GM21360 (cell line): ENCODE measurements around the gene ZNF518B.

Source experiments
- ATAC-seq: cut with Tn5 transposase; IDR thresholded peaks from one replicate; pipeline ENCODE4 v1.9.1; 2021; ENCODE audit warnings: mild to moderate bottlenecking, moderate library complexity; ENCODE audit not compliant: unreplicated experiment

ZNF518B gene

DNA sequence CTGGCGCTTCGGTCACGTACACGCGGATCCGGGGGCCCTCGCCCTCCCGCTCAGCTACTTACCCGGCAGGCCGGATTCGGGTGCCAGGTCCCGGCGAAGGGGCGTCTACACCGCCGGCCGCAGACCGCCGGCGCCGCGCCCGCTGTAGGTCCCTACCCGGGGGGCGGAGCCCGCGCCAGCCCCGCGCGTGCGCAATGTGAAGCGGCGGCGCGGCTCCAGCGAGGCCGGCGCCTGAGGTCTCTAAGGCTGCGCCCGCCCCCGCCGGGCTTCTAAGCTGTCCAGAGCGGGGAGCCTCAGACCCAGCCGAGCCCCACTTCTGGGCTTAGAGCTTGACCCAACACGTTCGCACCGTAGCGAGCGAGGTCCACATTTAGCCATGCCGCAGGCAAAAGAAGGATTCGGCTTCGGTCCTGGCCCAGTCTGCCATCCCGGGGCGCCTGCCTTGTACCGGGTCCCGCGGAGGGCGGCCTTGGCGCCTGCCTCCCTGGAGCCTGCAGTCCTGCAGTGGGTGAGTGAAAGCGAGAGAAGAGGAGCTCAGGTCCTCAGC is at the start of gene ZNF518B:
Gene ZNF518B, minus strand, starts transcription at position 172 of the 547 bp plus-strand sequence. CDS start 11,098 bp downstream, outside the sequence.
- peak; percentile 75 for ATAC-seq

DNA sequence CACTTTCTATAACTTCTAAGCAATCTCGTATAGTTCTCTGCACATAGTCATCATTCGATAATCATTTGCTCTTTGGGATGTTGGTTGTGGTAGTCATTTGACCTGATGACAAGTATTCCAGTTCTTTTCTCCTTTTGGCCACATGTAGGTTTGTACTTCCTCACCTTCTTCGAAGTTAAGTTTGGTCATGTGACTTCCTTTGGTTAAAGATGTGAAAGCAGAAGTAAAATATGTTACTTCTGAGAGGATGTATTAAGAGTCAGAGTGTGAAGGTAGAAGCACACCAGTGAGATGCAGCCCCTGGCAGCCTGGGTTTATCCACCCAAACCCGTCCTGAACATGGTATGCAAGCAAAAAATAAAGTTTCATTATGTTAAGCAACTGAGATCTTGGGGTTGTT is 48.9 kb upstream of the ZNF518B start:
- no peak for ATAC-seq

DNA sequence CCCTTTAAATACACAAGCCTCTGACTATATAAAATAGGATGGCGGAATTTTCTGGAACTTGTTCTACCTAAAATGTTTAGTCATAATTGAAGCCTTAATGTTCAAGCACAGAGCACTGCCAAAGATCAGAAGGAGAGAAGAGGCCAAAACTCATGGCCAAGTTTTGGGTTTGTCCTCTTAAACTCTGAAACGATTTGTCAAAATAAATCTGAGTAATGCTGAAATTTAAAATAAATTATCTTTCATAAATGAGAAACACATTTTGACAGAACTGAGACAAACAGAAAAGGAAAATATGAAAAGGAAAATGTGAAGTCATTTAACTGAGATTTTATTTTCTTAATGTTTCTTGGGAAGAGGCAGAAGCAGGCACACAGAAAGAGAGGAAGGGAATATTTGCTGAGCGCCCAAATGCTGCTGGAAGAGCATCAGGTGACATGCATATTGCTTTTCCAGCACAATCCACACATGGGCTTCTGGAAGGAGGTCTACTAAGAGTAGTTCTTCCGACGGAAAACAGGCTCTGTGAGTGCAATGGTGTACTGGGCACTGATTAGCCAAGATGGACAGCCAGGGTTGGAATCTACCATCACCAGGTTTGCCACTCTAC is 47.4 kb upstream of the ZNF518B start:
- no peak for ATAC-seq

DNA sequence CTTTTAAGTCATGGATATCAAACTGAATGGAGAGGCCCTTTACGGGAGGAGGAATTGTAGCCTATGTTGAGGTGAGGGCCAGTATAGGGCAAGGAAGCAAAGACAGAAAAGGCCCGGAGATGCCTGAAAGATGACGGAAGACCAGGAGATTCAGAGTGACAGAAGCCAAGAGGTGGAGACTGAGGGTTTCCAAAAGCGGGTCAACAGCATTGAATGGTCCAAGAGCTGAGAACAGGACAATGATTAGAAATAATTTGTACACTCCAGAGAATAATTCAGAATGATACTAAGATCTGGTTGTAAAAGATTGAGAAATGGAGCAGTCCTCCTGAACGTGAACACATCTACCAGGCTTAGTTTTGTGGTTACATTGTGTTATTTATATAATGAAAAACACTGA is 45.5 kb upstream of the ZNF518B start:
- no peak for ATAC-seq

DNA sequence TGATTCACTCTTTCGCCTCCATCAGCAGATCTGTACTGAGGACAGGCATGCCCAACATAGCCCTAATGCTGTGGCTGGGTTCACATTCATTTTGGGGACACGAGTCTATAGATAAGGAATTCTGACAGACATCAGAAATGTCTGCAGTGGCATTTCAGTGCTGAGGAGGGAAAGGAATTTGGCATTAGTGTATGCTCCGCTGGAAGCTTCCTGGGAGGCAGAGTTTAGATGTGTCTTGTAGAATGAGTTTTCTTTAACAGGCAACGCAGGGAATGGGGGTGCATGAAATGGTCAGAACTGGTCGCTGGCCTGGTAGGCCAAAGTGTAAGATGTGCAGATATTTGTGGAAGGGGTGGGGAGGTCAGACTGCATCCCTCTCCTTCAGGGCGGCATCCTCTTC is 43.5 kb upstream of the ZNF518B start:
- no peak for ATAC-seq

DNA sequence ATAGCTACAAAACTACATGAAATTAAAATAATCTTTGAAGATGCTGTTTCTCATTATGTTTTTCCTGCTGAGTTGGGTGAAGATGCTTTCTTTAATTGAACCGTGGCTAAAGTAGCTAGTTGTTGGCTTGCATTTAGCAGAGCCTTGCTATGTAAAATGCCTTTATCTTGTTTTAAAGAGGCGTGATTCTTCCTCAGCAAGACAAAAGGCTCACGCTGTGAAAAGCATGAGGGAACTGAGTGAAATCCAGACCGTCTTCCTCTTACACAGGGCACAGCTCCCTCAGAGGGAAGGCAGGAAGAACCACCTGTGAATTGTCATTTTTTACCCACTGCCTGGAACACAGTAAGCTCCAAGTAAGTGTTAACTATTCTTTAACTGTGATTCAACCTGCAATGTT is 39.0 kb upstream of the ZNF518B start:
- no peak for ATAC-seq

DNA sequence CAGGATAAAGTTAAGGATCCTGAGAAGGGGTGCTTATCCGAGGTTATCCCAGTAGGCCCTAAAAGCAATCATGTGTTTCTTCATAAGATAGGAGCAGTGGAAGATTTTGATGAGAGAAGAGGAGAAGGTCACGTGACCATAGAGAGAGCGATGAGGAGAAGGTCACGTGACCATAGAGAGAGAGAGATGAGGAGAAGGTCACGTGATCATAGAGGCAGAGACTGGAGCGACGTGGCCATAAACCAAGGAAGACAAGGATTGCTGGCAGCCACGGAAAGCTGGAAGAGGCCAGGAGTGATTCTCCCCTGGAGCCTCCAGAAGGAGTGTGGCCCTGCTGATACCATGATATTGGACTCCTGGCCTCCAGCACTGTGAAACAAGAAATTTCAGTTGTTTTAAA is 38.4 kb upstream of the ZNF518B start:
- no peak for ATAC-seq

DNA sequence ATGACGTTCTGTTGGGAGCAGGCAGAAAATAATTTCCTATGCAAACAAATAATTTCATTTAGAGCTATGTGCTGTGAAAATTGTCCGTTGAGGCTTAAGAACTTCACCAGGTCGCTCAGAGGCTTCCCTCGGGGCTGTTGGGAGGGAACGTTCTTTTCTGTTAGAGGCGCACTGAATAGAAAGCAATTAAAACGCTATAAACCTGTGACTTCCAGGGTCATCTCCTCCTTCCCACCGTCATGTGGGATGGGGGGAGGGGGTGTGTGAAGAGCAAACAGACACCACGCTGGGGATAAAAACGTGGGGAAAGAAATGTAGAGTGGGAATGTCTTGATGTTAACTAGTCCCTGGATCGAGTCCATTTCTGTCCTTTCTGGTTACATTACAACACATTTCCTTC is 35.2 kb upstream of the ZNF518B start:
- ATAC-seq, result no peak

GRCh38 chr4:10491401-10491800 is 34.2 kb upstream of the ZNF518B start:
- ATAC-seq, result no peak

GRCh38 chr4:10490996-10491395 is 33.8 kb upstream of the ZNF518B start:
- no peak for ATAC-seq

GRCh38 chr4:10482913-10483312 is 25.7 kb upstream of the ZNF518B start:
- ATAC-seq, result no peak

DNA sequence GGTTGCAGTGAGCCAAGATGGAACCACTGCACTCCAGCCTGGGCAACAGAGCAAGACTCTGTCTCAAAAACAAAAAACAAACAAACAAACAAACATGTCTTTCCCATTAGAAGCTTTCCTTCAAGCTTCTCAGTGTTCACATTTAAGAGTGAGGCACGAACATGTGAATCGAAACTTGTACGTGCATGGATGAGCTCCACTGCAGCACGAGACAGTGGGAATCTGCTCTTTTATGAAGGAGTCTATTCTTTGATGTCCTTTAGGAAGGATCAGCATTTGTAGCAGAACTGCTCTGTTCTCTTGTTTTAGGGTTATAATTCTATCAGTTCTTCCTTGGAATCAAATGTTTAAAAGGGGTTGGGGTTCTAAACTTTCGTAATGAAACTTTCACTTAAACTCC is 23.4 kb upstream of the ZNF518B start:
- ATAC-seq, result no peak

DNA sequence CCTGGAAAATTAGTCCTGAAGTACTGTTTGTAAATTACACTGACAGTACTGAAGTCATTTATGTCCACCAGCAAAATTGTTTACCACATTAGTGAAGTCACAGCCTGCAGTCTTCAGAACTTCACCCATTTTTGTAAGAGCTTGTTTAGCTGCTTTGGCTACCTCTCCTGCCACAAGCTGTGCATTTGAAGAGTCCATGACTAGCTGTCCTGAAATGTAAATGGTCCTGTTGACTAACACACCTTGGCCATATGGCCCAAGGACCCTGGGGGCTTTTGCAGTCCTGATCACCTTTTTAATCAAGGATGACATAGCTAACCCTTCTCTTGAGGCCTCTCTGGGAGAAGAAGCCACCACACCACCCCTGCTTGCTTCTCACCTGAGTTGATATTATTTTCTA is 21.4 kb upstream of the ZNF518B start:
- ATAC-seq, result no peak

GRCh38 chr4:10470505-10470904 is 13.3 kb upstream of the ZNF518B start:
- ATAC-seq, result no peak

DNA sequence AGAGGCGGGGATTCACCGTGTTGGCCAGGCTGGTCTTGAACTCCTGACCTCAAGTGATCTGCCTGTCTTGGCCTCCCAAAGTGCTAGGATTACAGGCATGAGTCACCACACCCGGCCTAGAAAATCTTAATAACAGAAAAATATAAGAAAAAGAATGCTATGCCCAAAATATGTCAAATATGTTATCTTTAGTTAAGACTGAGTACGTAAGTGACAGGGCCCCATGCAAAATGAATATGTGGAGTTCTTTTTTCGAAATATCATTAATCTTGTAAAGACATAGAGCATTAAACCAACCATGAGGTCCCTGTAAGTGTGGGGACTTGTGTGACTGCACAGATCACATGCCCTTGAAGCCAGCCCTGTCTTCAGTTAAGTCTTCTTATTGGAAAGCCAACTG is 8.9 kb upstream of the ZNF518B start:
- no peak for ATAC-seq

DNA sequence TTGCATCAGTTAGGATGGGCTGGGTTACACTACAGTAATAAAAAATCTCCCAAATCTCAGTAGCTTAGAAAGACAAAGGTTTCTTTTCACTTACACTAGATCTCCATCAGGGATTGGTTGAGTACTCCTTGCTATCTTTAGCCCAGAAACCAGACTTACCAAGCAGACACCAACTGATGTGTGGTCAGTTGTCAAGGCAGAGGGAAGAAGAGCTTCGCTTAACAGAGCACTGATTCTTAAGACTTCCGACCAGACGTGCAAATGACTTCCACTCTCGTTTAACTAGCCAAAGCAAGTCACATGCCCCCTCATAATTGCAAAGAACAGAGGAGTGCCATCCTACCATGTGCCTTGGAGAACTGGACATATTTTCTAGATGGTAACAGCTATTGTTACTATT is 5.7 kb upstream of the ZNF518B start:
- no peak for ATAC-seq

DNA sequence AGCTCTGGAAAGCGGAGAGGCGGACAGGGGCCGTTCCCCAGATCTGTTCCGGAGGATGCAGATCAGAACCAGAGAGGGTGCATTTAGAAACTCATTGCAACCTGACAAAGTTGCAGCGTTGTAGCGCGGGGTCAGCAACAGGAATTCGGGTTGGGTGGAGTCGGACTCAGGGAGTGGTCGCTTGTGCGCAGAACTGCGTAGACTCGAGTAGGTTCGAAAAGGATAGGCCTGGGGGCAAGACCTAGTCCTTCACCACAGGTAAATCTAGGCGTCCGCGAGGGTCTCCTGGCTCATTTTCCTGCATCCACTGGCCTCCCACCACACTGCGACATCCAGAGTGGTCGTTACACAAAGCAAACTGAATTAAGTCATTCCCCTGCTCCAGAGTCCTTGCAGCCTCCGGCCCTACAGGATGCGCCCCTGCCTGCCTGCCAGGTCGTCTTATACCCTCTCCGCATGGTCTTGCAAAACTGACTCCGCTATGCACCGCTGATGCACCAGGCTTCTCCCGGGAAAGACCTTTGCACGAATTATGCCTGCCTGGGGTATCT is 4.7 kb upstream of the ZNF518B start:
- no peak for ATAC-seq

DNA sequence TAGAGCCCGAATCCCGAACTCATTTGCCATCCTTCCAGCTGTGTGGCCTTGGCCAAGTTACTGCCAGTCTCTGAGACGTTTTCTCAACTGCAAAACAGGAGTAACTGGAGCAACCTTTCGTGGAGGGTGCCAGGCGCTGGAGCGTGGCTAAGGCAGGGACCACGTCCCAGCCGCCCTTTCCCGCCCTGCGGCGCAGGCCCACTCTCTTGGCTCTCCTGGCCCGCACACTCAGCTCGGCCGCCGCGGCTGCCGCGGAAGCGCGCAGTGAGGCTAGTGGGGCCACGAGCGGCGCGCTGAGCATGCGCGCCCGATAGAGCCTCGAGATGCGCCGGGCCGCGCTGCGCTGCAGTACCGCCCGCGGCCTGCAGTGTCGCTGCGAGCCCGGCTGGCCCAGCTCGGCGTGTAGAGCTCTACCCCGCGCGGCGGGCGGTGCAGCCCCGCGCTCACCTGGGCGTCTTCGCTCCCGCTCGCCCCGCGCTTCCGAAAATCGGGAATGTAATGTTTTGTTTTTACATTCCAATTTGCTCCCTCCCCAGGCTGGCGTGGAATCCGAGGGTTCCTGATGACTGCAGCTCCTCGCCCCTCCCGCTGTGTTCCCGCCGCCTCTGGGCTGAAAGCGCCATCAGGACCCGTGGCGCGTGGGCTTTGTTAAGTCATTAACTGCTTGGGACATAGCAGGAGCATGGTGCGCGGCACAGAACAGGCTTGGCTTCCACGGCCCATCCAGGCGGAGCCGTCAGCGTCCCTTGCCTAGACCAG is 4.0 kb upstream of the ZNF518B start:
- ATAC-seq, result peak; percentile 71

GRCh38 chr4:10460313-10461047 is 3.3 kb upstream of the ZNF518B start:
- no peak for ATAC-seq

DNA sequence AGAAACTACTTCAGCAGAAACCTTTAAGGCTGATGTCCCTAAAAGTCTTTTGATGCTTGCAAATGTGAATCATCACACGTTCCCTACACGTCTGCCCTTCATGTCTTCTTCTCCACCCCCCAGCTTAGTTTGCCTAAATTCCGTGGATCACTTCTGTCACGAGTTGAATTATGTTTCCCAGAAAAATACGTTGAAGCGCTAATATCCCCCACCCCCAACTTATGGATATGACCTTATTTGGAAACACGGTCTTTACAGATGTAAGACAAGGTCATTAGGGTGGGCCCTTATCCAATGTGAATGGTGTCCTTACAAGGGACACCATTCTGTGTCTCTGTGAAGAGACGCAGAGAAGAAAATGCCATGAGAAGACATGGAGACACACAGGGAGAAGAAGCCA is 2.1 kb upstream of the ZNF518B start:
- ATAC-seq, result no peak

- no peak for ATAC-seq
Measured at GRCh38 chr4:10458177-10458576, 951 bp upstream of the ZNF518B start.
